ENCODE data around the gene DBH.

The DBH gene

GRCh38 chr9:133641861-133642595, 5.9 kb downstream of the DBH start:
- DNase-seq (ENCODE audit: insufficient read length, low spot score) (no peak), FAIRE-seq (no peak)

- DNase-seq (ENCODE audit: insufficient read length, low spot score) (no peak), FAIRE-seq (no peak)
Observed at GRCh38 chr9:133642708-133643361, 6.7 kb downstream of the DBH start.

- DNase-seq (ENCODE audit: insufficient read length, low spot score), result no peak
Observed at GRCh38 chr9:133643362-133643755, 7.2 kb downstream of the DBH start.

DNA sequence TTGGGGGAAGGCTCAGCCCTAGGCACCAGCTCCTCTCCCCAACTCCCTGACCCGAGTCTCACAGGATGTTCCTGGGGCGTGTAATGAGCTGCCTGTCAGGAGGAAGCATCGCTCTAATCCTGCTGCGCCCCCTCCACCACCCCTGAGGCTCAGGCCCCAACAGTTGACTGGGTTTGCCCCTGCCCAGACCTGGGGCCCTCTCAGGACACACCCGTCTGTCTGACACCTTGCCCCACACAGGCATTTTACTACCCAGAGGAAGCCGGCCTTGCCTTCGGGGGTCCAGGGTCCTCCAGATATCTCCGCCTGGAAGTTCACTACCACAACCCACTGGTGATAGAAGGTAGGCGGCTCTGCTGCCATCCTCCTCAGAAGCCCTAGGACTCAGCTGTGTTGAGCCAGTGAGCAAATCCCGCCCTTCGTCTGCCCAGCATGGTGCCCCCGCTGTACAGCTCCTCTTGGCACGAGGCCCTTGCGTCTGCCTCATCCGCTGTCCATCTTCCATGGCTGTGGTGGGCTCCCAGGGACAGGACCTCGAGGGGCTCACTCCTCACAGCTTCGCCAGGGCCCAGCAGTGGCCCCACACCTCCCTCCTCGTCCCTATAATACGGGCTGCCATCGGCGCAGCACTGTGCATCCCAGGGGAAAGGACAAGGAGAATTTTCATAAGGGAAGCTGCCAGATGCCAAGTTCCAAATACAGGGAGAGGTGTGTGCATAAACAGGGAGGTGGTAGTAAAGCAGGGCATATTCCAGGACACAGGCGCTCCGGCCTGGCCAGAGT, 8.0 kb downstream of the DBH start:
- no peak for FAIRE-seq
- DNase-seq (ENCODE audit: insufficient read length, low spot score), result no peak

More at GRCh38 chr9:133643362-133643755, 7.2 kb downstream of the DBH start:
- no peak for FAIRE-seq

DNA sequence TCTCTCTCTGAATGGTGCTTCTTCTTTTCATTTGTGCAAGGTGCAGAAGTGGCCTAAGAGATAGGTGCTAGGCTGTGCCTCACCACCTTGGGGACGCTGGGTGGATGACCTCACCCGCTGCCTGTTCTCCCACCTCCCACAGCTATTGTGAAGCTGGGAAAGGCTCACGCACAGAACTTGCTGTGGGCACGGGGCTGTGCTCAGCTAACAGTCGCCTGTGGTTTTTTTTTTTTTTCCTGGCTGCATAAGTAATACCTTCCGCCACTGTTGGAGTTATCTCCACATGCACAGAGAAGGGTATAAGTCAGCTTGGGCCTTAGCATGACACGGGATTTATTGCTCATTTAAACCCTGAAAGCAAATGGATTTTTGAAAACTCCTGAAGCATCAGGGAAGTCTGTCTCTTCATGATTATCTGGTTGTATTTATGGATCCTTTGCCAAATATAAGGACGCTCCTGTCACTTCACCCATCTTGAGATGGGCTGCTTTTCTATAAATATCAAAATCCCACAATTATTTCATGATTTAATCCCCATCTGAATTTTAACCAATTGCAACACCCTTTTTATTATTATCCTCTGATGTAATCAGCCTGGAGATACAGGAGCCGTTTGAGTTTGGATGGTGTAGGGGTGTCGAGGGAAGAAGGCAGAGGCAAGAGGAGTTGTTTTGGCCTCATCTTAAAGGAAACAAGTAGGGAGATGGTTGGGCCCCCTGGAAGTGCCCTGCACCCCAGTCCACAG, 9.0 kb downstream of the DBH start:
- DNase-seq (ENCODE audit: insufficient read length, low spot score) (no peak), FAIRE-seq (no peak)

DNA sequence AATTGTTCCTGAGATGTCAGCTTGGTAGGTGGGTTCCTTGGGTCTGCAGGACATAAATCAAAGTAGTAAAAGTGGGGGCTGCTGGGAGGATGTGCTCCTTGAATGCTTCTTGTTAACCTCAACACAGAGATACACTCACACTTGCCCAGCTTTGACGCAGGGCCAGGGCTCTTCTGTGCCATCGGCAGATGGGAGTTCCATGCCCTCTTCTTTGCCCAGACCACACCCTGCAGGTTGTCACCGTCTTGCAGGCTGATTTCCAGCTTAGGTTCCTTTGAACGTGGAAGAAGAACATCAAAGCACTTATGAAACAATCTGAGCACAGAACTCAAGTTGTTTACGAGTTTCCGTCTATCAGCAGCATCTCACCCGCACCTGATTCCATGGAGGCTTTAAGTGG, 11.0 kb downstream of the DBH start:
- DNase-seq (ENCODE audit: insufficient read length, low spot score) (no peak), FAIRE-seq (no peak)

DNA sequence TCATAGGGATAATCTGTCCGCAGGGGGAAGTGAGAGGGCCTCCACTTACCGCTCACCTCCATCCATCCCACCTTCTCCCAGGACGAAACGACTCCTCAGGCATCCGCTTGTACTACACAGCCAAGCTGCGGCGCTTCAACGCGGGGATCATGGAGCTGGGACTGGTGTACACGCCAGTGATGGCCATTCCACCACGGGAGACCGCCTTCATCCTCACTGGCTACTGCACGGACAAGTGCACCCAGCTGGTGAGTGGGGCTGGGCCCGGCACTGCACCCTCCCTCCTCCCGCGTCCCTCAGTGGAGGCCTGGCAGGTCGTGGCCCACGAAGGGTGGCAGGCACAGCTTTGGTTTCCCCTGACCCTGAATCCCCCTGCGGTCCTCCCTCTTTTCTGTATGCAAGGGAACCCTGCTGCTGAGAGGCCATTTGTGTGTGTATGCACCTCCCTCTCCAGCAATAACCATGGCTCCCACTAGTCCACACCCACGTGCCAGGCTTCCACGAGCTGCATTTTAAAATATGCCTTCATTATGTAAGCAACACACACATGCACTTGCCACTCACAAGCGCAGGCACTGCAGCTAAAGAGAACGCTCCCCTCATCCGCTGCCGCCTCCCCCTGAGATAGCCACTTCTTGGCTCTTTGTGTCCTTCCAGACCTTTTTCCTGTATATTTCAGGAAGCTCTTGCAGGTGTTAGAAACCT, 11.8 kb downstream of the DBH start:
- FAIRE-seq (no peak), DNase-seq (ENCODE audit: insufficient read length, low spot score) (no peak)

DNA sequence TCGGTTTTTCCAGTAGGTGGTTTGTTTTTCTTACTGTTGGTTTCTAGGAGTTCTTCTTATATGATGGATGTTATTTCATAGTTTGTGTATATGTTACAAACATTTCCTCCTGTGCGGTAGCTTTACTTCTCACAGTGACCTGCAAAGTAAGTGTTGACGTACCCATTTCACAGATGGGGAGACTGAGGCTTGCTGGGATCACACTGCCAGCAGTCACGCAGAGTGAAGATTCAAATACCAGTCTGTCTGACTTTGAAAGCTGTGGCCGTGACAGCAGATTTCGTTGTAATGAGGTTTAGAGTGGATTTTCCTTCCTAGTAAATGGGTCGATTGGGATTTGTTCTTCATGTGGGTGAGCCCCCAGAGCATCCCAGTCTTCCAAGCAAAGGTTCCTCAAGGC, 13.0 kb downstream of the DBH start:
- no peak for FAIRE-seq
- DNase-seq (ENCODE audit: insufficient read length, low spot score), result no peak

- FAIRE-seq (no peak), DNase-seq (ENCODE audit: insufficient read length, low spot score) (no peak)
Observed at GRCh38 chr9:133650026-133650425, 13.9 kb downstream of the DBH start.

DNA sequence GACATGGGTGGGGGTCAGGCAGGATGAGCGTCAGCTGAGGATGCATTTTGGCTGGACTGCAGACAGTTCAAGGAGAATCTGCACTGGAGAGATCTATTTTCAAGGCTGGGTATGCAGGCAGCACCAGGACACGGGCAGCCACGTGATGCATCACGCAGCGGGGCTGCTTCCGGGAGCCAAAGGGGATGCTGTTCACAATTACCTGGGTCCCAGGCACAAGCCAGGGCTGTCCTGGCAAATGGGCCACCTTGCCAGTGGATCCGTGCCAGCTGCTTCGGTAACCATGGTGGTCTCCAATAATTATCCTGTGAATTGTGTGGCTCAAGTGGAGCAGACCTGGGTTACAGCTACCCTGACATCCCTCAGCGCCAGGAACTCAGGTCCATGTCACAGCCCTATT, 17.5 kb downstream of the DBH start:
- DNase-seq (ENCODE audit: insufficient read length, low spot score), result no peak
- no peak for FAIRE-seq

- no peak for FAIRE-seq
- DNase-seq (ENCODE audit: insufficient read length, low spot score), result no peak
Observed at GRCh38 chr9:133654736-133655657, 18.8 kb downstream of the DBH start.

- DNase-seq (ENCODE audit: insufficient read length, low spot score), result no peak
- no peak for FAIRE-seq
Observed at GRCh38 chr9:133655701-133656100, 19.5 kb downstream of the DBH start.

DNA sequence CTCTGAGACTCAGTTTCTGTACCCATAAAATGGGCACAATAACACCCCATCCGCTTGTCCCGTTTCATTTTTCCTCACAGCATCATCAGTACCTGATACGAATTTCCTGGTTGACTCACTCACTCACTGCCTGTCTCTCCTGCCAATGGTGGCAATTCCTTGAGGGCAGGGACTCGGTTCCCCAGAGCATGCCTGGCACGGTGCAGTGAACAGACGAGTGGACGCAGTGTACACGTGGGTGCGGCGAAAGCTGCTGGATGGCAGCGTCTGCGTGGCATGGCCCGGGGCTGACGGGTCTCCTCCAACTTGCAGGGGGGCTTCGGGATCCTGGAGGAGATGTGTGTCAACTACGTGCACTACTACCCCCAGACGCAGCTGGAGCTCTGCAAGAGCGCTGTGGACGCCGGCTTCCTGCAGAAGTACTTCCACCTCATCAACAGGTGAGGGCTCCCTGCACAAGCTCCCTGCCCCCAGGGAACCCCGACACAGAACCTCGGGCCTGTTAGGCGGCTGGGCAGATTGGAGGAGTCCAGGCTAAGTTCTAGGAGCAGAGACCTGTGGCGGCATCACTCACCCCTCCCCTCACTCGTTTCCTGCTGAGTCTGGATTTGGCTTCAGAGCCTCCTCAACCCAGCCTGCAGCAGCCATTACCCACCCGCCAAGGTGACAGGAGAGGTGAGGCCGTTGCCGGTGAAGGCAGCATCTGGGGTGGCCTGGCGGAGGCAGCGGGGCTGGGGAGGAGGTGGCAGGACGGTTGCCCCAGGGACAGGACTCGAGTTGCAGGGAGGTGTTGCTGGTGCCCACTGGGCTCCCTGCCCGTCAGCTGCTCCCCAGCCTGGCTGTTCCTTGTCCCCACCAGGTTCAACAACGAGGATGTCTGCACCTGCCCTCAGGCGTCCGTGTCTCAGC, 20.3 kb downstream of the DBH start:
- FAIRE-seq (no peak), DNase-seq (ENCODE audit: insufficient read length, low spot score) (no peak)

DNA sequence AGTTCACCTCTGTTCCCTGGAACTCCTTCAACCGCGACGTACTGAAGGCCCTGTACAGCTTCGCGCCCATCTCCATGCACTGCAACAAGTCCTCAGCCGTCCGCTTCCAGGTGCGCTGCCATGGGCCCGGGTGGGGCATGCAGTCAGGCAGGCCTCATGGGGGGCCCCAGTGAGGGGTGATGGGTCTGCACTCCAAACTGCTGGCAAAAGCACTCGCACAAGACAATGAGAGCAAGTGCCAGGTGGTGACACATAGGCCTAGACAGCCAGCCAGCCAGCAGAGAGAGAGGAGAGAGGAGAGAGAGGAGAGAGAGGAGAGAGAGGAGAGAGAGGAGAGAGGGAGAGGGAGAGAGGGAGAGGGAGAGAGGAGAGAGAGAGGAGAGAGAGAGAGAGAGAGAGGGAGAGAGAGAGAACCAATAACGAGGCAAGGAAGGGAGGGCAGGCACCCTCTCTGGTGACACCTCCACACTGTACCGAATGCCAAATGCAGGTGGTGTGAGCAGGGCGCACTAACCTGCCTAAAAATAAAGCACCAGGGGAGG, 21.0 kb downstream of the DBH start:
- FAIRE-seq (no peak), DNase-seq (ENCODE audit: insufficient read length, low spot score) (no peak)

GRCh38 chr9:133658442-133659431, 22.6 kb downstream of the DBH start:
- DNase-seq (ENCODE audit: insufficient read length, low spot score), result peak; percentile 24
- FAIRE-seq, result no peak

DNA sequence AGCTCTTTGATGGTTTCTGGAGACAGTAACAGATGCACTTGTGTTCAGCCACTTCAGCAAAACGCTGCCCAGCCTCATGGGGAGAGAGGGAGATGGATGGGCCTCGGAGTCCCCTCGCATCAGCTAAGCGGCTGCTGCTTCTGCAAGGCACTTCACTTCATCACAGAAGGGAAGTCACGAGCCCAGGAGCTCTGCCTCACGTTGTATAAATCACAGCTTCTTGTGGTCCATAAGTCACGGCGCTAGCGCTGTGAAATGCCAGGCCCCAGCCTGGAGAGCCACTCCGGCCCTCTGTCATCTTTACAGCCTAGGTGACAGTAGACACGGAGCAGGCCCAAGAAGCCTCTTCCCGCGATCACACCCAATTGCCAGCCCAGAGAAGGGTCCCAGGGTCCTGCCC, 23.4 kb downstream of the DBH start:
- FAIRE-seq (no peak), DNase-seq (ENCODE audit: insufficient read length, low spot score) (no peak)

Data from HTR-8/SVneo (cell line).